Left colon (tissue), 2 donors: ENCODE data around the gene SPATA13. TPM values are rescaled to one million over a fixed set of nuclear protein-coding genes. Genes with fewer than 3 reads are reported as not detected.

Experiments used
- ATAC-seq: fragments of 200-7000 bp; cut with Tn5 transposase; one replicate; pipeline ENCODE4 v1.9.1; 2020; ENCODE audit warnings: mild to moderate bottlenecking, moderate library complexity
- DNase-seq, 2 donors: peaks; one replicate each; pipeline ENCODE4 v3.0.0-alpha.2; 2020
- intact Hi-C, 2 donors: fragments of 100-400 bp; cut with DNase I in 1 of 2; cut with micrococcal nuclease in 1 of 2; formaldehyde crosslinking; loops; one replicate each; pipeline versions ENCODE4 v1.11.2 to v1.14.0; 2022; cut with DNase I, micrococcal nuclease
- total RNA-seq, 2 donors: library from RNA; stranded (reverse); fragmentation: NEBNext Ultra II Directional; extraction: Animal tissue kit (Norgen Biotek cat#: 25700); gene quantifications; one replicate each; pipeline ENCODE4 v1.2.1, GENCODE V29; 2021
- donor health status: DM: no; HTN: no; CAD: no.
- donor health status: DM: yes; HTN: yes; CAD: no.

Gene SPATA13
- total RNA-seq, 2 donors from 2014 or later = 36.5 to 37.3 TPM

GRCh38 chr13:24261566-24261965 lies 101.0 kb downstream of the SPATA13 start:
- intact Hi-C loops = no loop called here
- DNase-seq (no peak), ATAC-seq (no peak)

- intact Hi-C loops = no loop called here
- ATAC-seq (no peak), DNase-seq (no peak)
Measured at GRCh38 chr13:24263632-24264031, 103.1 kb downstream of the SPATA13 start.

GRCh38 chr13:24264976-24265375 lies 104.5 kb downstream of the SPATA13 start:
- DNase-seq = peak in 1 of 2 donors; percentile 37
- ATAC-seq = peak; percentile 31
- intact Hi-C loops = no loop called here

- intact Hi-C loops = no loop called here
Measured at GRCh38 chr13:24265453-24265852, 104.9 kb downstream of the SPATA13 start.

DNA sequence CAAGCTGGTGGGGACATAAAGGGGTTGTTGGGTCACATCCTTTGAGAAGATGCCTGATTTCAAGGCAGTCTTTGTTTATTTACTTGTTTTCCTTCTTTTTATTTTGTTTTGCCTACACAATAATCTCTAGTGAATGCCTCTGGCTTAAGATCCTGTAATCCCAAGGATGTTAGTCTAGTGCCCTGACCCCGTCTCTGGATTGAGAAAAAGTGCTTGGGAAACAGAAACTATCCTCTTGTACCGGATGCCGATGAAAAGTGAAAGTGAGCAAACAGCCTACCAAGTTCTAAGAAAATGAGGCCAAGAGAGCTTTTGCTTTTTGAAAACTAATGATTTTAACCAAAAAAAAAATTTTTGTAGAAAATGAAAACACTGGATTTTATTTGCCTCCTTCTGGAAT lies 106.8 kb downstream of the SPATA13 start:
- ATAC-seq (no peak), DNase-seq (no peak)
- intact Hi-C loops = no loop called here

More at GRCh38 chr13:24265453-24265852, 104.9 kb downstream of the SPATA13 start:
- ATAC-seq (no peak), DNase-seq (no peak)

- intact Hi-C loops = no loop called here
- DNase-seq (no peak), ATAC-seq (no peak)
Measured at GRCh38 chr13:24267801-24268200, 107.3 kb downstream of the SPATA13 start.

- ATAC-seq = no peak
- intact Hi-C loops = no loop called here
- DNase-seq = no peak
Measured at GRCh38 chr13:24269821-24270220, 109.3 kb downstream of the SPATA13 start.

- ATAC-seq (peak; percentile 63), DNase-seq (peak; percentile 70 to 75)
- intact Hi-C loops = no loop called here
Measured at GRCh38 chr13:24270639-24271141, 110.2 kb downstream of the SPATA13 start.

- peak; percentile 10 for ATAC-seq
- DNase-seq = no peak
- intact Hi-C loops = no loop called here
Measured at GRCh38 chr13:24271231-24271600, 110.7 kb downstream of the SPATA13 start.

GRCh38 chr13:24271601-24272451 lies 111.3 kb downstream of the SPATA13 start:
- peak; percentile 82 for ATAC-seq
- peak; percentile 73 to 76 for DNase-seq
- intact Hi-C loops = no loop called here

DNA sequence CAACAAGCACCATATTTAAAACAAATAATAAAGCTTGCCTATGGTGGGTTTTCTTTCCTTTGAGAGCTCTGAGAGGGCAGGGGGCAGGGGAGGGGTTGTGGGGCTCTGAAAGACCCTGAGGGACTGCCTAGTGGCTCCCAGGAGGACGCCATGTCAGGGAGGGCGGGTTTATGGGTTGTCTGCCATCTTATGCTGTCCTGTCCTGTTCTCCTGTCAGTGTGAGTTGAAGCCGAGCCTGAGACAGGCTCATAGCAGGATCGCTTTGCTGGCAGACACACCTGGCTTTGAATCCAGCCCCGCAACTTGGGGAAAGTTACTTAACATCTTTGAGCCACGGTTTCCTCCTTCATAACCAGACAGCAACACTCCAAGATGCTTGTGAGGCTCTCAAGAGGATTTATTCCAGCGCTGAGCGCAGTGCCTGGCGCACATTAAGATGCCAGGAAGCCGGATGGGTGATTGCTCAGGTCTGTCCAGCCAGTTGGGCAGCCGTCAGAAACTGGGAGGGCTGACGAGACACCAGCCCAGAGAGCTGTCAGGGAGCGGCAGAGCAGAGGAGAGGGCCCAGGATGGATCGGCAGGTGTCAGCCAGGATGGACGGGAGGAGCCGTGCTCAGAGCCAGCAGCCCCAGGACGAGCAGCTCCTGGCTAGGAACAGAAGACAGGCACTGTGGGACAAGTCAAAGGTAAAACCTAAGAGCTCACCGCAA lies 112.1 kb downstream of the SPATA13 start:
- intact Hi-C loops = no loop called here
- ATAC-seq = peak; percentile 29
- no peak for DNase-seq

GRCh38 chr13:24273926-24274325 lies 113.4 kb downstream of the SPATA13 start:
- intact Hi-C loops = no loop called here
- DNase-seq = no peak
- no peak for ATAC-seq

DNA sequence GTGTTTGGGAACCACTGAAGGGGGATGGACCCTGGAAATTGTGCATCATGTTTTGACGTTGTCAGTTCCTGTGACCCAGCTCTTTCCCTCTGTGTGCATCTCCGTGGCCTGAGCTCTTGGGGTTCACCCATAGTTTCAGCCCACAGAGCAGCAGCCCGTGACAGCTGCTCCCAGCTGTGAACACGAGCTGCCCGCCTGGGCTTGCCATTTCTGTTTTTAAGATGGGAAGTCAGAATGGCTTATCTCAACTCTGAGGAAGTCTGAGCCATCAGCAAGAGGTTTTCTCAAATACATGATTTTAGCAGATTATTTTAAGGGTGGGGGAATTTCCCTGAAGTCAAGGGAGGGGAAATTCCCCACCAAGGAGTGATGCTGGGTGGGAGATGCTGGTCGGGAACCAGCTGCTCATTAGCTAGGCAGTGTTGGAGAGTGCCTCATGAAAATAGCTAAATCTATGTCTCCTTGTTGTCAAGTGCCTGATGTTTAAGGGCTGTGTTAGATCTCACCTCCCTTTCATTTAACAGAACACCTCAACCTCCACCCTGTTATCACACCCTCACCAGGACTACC lies 114.0 kb downstream of the SPATA13 start:
- DNase-seq (peak; percentile 52 to 54), ATAC-seq (no peak)
- intact Hi-C loops = no loop called here

DNA sequence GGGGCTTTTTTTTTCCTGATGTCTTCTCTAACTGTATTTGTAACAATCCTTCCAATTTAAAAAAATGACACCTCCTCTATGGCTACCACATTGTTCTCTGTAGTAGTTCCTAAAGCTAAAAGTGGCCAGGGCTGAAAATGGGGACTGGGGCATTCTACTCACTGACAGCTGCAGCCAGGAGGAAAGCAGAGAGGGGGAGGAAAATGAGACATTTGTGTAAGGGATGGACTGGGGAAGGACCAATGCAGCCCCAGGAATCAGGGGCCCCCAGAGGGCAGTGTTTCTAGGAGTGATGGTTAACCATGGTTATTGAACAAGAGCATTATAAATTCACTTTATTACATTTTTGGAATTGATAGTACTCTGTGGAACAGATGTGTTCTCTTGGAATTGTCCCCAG lies 114.5 kb downstream of the SPATA13 start:
- ATAC-seq (no peak), DNase-seq (no peak)
- intact Hi-C loops = no loop called here

- ATAC-seq (no peak), DNase-seq (no peak)
- intact Hi-C loops = no loop called here
Measured at GRCh38 chr13:24276306-24276705, 115.8 kb downstream of the SPATA13 start.

DNA sequence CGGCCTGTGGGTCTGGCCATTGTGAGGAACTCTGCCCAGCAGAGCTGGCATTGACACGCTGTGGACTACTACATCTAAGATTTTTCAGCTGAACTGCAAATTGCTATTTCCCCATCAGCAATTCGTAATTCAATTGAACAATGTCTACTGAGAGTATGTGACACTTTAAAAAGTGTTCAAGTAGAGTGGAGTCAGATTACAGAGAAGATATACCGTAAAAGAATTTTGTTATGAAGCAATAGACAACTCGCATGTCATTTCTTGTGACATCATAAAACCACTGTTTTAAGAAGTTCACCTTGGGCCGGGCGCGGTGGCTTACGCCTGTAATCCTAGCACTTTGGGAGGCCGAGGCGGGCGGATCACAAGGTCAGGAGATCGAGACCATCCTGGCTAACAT lies 116.3 kb downstream of the SPATA13 start:
- intact Hi-C loops = no loop called here
- no peak for ATAC-seq
- no peak for DNase-seq

DNA sequence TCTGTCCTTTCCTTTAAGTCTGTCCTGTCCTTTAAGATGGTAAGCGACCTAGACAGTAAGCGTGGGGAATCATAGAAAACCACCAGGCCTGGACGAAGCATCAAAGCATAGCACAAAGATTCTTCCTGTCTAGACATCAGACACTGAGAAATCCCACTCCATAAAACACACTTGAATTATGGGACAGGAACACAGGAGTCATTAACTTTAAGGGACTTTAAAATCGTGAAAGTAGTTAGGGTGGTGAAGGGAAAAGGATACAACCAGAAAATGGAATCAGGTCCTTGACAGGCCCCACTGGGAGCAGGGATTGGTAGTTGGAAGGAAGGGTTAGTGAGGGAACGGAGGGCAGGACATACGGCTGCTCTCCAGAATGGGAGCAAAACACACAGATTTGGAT lies 117.2 kb downstream of the SPATA13 start:
- intact Hi-C loops = no loop called here

DNA sequence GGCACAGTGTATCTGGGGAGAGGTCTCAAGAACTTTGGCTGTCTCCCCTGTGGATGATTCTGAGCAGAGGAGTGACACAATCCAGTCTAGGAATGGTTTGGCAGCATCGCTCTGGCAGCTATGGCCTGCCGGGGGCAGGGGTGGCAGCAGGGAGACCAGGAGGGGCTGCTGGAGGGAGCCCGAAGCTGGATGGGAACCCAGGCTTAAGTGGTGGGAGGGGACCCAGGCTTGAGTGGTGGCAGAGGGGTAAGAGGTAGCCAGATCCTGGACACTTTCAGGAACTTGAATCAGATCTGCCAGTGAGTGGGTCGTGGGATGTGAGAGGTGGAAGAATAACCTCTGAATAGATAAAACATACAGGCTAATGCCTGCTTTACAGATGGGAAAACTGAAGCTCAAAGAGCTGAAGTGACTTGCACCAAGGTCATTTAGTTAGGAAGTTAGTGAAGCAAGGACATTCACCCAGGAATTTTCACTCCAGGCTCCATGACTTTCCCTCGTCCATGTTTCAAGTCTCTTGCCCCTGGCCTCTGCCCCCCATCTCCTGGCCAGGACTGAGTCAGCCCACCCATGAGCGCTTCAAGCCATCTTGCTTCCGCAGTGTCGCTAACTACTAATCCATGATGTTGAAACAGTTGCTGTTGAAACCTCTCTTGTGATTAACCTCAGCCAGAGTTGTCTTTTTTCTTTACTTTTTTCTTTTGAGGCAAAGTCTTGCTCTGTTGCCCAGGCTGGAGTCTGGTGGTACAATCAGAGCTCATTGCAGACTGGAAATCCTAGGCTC lies 119.0 kb downstream of the SPATA13 start:
- intact Hi-C loops = no loop called here
- DNase-seq (no peak), ATAC-seq (no peak)

More for the DNA sequence above, 117.2 kb downstream of the SPATA13 start:
- DNase-seq = no peak
- no peak for ATAC-seq

DNA sequence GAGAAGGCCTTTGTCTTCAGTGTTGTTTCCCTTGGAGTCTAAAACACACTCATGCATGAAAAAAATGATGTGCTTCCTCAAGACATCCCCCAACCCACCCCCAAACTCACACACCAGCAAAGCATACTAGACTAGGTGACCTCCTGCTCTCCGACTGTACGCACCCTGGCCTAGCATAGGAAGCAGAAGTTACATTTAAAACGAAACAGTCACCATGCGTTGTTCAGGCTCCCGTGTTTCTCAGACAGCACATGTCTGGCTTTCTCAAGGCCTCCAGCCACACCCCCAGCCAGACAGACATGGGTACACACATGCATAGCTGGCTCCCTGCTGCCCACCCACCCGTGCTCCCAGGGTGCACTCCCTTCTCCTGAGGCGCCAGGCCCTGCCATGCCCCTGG lies 120.2 kb downstream of the SPATA13 start:
- ATAC-seq (peak; percentile 4), DNase-seq (no peak)
- intact Hi-C loops = no loop called here
